PFSK-1 (cell line): Measurements from ENCODE around the gene HCN4.

Experiments
- FOXP2 ChIP-seq: optimal IDR thresholded peaks from 2 replicates; pipeline ENCODE3; 2011; ENCODE audit warnings: borderline replicate concordance, control low read depth, inconsistent platforms; ENCODE audit not compliant: insufficient read depth; ENCODE audit errors: extremely low read length, extremely low read depth
- POLR2AphosphoS5 ChIP-seq: IDR thresholded peaks from 2 replicates; pipeline ENCODE4 v1.6.1; 2012; ENCODE audit warnings: low read depth, mild to moderate bottlenecking, control low read depth, low read length, moderate library complexity
- SIN3A ChIP-seq: IDR thresholded peaks from 2 replicates; pipeline ENCODE4 v1.6.1; 2012; ENCODE audit warnings: mild to moderate bottlenecking, low read length, moderate library complexity, borderline replicate concordance; ENCODE audit not compliant: insufficient read depth
- TAF1 ChIP-seq: IDR thresholded peaks from 2 replicates; pipeline ENCODE4 v1.6.1; 2012; ENCODE audit warnings: low read length, control low read depth, borderline replicate concordance; ENCODE audit not compliant: insufficient read depth
- TF ChIP-seq, protein P1 (sequence below), 2 experiments: IDR thresholded peaks; 2 replicates each; pipeline versions ENCODE4 v1.6.1 to v1.8.0; 2011 to 2012; ENCODE audit warnings: low read depth in 2 of 2, low read length in 2 of 2, control low read depth in 1 of 2, inconsistent platforms in 1 of 2, mild to moderate bottlenecking in 1 of 2, moderate library complexity in 1 of 2; ENCODE audit not compliant: insufficient read depth in 1 of 2

The HCN4 gene

DNA sequence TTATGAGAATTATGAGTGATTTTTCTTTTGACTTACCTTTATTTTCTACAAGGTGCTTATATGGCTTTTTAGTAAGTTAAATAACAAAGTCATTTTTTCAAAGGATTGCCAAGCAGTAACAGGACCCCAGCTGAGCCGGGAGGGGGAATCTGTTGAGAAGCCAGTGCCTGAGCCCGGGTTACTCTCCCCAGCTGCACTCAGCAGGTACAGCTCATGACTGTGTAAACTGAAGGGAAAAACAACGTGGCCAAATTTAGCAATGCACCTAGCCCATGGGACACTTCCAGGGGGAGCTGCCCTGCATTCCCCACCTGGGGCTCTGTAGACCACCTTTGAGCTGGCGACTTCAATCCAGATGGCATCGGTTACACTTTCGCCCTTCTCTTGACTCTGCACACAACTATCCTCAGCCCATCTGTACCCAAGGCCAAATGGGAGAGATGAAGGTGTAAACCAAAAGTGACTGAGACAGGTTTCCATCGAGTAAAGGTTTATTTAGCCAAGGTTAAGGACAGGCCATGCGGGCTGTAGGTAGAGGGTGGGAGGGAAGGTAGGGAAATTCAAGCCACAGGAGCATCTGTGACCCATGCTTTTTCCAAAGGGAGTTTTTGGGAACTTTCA lies 18.2 kb upstream of the HCN4 start:
- TF ChIP-seq SIN3A (no peak), FOXP2 (no peak), POLR2AphosphoS5 (no peak), TAF1 (no peak)
- TF ChIP-seq, protein P1, sequence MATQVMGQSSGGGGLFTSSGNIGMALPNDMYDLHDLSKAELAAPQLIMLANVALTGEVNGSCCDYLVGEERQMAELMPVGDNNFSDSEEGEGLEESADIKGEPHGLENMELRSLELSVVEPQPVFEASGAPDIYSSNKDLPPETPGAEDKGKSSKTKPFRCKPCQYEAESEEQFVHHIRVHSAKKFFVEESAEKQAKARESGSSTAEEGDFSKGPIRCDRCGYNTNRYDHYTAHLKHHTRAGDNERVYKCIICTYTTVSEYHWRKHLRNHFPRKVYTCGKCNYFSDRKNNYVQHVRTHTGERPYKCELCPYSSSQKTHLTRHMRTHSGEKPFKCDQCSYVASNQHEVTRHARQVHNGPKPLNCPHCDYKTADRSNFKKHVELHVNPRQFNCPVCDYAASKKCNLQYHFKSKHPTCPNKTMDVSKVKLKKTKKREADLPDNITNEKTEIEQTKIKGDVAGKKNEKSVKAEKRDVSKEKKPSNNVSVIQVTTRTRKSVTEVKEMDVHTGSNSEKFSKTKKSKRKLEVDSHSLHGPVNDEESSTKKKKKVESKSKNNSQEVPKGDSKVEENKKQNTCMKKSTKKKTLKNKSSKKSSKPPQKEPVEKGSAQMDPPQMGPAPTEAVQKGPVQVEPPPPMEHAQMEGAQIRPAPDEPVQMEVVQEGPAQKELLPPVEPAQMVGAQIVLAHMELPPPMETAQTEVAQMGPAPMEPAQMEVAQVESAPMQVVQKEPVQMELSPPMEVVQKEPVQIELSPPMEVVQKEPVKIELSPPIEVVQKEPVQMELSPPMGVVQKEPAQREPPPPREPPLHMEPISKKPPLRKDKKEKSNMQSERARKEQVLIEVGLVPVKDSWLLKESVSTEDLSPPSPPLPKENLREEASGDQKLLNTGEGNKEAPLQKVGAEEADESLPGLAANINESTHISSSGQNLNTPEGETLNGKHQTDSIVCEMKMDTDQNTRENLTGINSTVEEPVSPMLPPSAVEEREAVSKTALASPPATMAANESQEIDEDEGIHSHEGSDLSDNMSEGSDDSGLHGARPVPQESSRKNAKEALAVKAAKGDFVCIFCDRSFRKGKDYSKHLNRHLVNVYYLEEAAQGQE (IDR thresholded peaks at IDR 0.05; ENCODE audit: insufficient read depth in 1 of 2, low read depth in 2 of 2, low read length in 2 of 2) = no peak

DNA sequence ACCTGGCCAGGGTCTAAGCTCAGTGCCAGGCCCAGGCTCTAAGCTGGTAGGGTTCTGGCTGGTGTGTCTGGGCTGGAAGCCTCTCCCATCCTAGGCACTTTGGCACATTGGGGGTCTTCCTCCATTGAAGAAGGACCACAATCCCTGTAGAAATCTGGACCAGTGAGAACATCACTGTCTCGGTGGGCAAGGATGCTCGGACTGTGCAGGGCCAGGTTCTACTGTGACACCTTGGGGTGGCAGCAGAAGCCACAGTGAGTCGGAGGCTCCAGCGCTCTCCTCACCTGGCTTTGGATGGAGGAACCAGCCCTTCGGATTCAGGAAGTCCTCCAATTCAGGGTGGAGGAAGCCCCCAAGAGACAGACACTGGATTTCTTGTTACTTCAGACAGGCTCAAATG lies 17.5 kb upstream of the HCN4 start:
- TF ChIP-seq SIN3A (no peak), POLR2AphosphoS5 (no peak), TAF1 (no peak), FOXP2 (no peak)
- TF ChIP-seq, protein P1 (IDR thresholded peaks at IDR 0.05; ENCODE audit: insufficient read depth in 1 of 2, low read depth in 2 of 2, low read length in 2 of 2) = no peak

DNA sequence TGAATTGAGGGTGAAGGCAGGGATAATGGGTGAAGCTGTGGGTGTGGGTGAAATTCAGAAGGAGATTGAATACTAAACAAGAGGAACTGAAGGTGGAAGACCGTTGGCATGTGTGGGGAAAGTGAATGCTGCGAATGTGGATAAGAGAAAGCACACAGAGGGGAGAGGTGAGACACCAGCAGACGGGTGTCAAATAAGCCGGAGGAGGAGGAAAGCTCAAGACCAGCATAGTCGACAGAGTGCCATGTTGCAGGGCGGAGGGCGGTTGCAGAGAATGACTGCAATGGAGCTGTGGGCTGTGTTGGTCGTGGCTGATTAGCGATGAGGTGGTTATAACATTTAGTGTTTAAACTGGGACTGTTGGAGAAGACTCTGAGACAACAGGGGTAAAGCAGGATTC lies 16.4 kb upstream of the HCN4 start:
- no peak for TF ChIP-seq TAF1
- no peak for TF ChIP-seq POLR2AphosphoS5
- no peak for TF ChIP-seq SIN3A
- no peak for TF ChIP-seq FOXP2
- TF ChIP-seq, protein P1 (IDR thresholded peaks at IDR 0.05; ENCODE audit: insufficient read depth in 1 of 2, low read depth in 2 of 2, low read length in 2 of 2) = no peak

DNA sequence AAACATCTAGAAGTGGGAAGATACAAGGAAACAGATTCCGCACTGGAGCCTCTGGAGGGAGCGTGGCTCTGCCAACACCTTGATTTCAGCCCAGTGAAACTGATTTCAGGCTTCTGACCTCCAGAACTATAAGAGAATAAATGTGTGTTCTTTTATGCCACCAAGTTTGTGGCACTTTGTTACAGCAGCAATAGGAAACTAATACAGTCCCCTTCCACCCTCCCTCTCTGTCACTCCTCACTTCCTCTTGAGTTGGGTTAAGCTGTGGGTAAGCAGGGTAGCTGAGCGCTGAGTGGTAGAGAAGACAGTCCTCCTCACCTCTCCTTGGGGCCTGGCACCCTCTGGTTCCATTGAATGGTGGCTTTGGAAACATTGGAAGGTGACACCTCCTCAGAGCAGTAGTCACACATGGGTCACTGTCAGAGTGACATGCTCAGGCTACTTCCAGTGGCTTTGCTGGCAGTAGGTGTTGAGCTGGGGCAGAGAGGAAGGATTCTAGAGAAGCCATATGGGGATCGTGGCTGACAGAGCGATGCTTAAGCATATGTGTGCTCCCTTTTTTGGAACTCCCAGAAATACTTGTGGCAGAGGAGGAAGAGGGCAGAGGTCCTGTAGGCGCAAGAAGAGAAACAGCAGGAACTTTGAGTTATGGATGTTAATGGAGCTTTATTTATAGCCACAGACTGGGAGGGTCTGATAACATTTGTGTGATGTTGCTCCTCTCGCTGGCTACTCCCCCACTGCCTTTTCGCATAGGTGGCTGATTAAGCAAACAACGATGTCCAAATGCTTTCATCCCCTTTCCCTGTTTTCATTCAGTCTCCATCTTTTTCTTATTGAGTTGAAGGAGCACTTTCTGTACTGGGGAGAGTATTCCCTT lies 14.8 kb upstream of the HCN4 start:
- no peak for TF ChIP-seq TAF1
- no peak for TF ChIP-seq POLR2AphosphoS5
- no peak for TF ChIP-seq SIN3A
- TF ChIP-seq, protein P1 (IDR thresholded peaks at IDR 0.05; ENCODE audit: insufficient read depth in 1 of 2, low read depth in 2 of 2, low read length in 2 of 2) = no peak
- no peak for TF ChIP-seq FOXP2
